ENCODE data around the gene ALPL.
A peak's percentile ranks its signal among the peaks of the same experiment; 100 is the strongest.
"Not testable (repeated sequence)": the region's sequence is repeated elsewhere in the genome, so short reads cannot be mapped to it uniquely, and the experiment has no call there.

The ALPL gene

GRCh38 chr1:21563971-21564370, 54.7 kb downstream of the ALPL start:
- DNase-seq, result no peak

GRCh38 chr1:21564521-21565095, 55.4 kb downstream of the ALPL start:
- DNase-seq, result no peak

GRCh38 chr1:21565285-21565684, 56.1 kb downstream of the ALPL start:
- DNase-seq, result no peak

GRCh38 chr1:21566361-21566760, 57.1 kb downstream of the ALPL start:
- DNase-seq, result not testable (repeated sequence)

GRCh38 chr1:21567241-21568005, 58.2 kb downstream of the ALPL start:
- peak; percentile 77 for DNase-seq

- peak; percentile 41 for DNase-seq
These were observed 59.0 kb downstream of the ALPL start for GRCh38 chr1:21568006-21568746.

GRCh38 chr1:21568809-21569385, 59.7 kb downstream of the ALPL start:
- DNase-seq, result no peak

GRCh38 chr1:21569820-21570527, 60.8 kb downstream of the ALPL start:
- DNase-seq, result no peak

- no peak for DNase-seq
These were observed 61.3 kb downstream of the ALPL start for GRCh38 chr1:21570528-21570875.

GRCh38 chr1:21570885-21571284, 61.7 kb downstream of the ALPL start:
- DNase-seq, result no peak

GRCh38 chr1:21572221-21572620, 63.0 kb downstream of the ALPL start:
- no peak for DNase-seq

- DNase-seq, result no peak
These were observed 63.6 kb downstream of the ALPL start for GRCh38 chr1:21572735-21573277.

GRCh38 chr1:21573475-21573874, 64.3 kb downstream of the ALPL start:
- DNase-seq, result no peak

GRCh38 chr1:21573971-21574465, 64.8 kb downstream of the ALPL start:
- peak; percentile 83 for DNase-seq

GRCh38 chr1:21574466-21575151, 65.4 kb downstream of the ALPL start:
- peak; percentile 57 for DNase-seq

- DNase-seq, result no peak
These were observed 66.2 kb downstream of the ALPL start for GRCh38 chr1:21575351-21575942.

- no peak for DNase-seq
These were observed 67.0 kb downstream of the ALPL start for GRCh38 chr1:21576031-21576797.

GRCh38 chr1:21576798-21577187, 67.6 kb downstream of the ALPL start:
- DNase-seq, result no peak

- DNase-seq, result no peak
These were observed 68.1 kb downstream of the ALPL start for GRCh38 chr1:21577324-21577723.

- DNase-seq, result no peak
These were observed 68.7 kb downstream of the ALPL start for GRCh38 chr1:21577933-21578332.

GRCh38 chr1:21579791-21580190, 70.6 kb downstream of the ALPL start:
- no peak for DNase-seq
